Subcutaneous adipose tissue (tissue), 4 donors: Measurements from ENCODE around the gene ATP11B. TPM values are rescaled to one million over a fixed set of nuclear protein-coding genes. Genes with fewer than 3 reads are reported as not detected.

ENCODE experiments used
- CTCF ChIP-seq: fragments of 450-650 bp; IDR thresholded peaks from one replicate; pipeline ENCODE4 v1.5.1; 2016; ENCODE audit warnings: low read depth, mild to moderate bottlenecking, control low read depth, antibody characterized with exemption, moderate library complexity
- total RNA-seq, 4 donors: library from RNA; depleted of rRNA; stranded (reverse); fragments of >200 nt; gene quantifications; one replicate each; pipeline ENCODE4 v1.1.0, GENCODE V29; 2016

Gene ATP11B
- total RNA-seq, 4 donors from 2014 or later: 77.9 to 100 (median 89.3) TPM

DNA sequence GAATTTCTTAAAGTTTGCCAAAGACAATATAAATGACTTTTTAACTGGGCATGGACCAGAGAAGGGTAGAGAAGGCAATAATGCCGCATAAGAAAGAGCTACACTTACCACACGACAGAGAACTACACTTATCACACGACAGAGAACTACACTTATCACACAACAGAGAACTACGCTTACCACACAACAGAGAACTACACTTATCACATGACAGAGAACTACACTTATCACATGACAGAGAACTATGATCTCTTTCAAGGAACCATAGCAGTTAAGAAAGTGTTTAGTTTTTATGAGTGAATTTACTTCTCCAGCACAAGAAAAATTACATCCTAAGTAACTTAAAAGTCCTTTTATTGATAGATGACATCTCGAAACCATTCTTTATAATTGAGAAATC lies 155.0 kb downstream of the ATP11B start:
- TF ChIP-seq CTCF: no peak

- TF ChIP-seq CTCF: no peak
Measured at GRCh38 chr3:182949688-182950087, 156.4 kb downstream of the ATP11B start.

DNA sequence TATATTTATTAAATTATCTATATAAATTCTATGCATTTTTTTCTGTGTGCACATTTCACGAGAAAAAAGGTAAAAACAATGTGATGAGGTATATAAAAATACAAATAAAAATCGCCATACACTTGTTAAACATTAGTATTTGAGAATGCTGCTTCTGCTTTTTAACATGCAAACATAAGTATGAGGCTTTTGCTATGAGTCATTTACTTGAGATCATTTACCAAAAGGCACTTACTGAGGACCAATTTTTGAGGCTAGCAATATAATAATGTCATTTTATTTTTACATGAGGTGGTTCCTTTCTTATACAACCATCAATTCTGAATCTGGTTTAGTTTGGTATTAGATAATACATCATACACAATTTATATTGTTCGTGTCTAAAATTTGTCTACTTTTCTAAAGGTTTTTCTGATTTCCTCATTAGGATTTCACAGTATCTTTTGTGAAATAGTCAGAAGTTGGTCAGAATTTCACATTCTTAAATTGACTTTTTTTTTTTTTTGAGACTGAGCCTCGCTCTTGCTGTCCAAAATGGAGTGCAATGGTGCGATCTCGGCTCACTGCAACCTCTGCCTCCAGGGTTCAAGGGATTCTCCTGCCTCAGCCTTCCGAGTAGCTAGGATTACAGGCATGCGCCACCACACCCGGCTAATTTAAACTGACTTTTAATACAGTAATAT lies 161.4 kb downstream of the ATP11B start:
- TF ChIP-seq CTCF: no peak

- TF ChIP-seq CTCF: no peak
Measured at GRCh38 chr3:182957226-182957625, 163.9 kb downstream of the ATP11B start.

DNA sequence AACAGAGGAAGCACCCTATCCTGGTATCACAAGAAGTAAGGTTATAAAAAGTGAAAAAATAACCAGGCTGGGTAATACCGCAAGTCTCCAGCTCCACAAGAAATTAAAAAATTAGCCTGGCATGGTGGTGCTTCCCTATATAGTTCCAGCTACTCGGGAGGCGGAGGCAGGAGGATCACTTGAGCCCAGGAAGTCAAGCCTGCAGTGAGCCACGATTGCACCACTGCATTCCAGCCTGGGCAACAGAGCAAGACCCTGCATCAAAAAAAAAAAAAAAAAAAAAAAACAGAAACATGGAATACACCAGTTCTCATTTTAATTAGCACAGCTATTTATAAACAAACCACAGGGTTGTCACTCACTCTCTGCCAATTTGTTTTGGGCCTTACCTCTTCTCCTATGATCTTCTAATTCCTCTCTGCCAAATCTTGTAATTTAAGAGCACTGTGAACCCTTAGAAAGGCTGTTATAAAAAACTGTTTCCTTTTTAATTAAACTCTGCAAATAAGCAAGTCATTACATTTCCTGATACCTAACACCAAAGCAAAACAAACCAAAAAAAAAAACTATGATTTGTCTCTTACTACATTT lies 164.5 kb downstream of the ATP11B start:
- no peak for TF ChIP-seq CTCF

DNA sequence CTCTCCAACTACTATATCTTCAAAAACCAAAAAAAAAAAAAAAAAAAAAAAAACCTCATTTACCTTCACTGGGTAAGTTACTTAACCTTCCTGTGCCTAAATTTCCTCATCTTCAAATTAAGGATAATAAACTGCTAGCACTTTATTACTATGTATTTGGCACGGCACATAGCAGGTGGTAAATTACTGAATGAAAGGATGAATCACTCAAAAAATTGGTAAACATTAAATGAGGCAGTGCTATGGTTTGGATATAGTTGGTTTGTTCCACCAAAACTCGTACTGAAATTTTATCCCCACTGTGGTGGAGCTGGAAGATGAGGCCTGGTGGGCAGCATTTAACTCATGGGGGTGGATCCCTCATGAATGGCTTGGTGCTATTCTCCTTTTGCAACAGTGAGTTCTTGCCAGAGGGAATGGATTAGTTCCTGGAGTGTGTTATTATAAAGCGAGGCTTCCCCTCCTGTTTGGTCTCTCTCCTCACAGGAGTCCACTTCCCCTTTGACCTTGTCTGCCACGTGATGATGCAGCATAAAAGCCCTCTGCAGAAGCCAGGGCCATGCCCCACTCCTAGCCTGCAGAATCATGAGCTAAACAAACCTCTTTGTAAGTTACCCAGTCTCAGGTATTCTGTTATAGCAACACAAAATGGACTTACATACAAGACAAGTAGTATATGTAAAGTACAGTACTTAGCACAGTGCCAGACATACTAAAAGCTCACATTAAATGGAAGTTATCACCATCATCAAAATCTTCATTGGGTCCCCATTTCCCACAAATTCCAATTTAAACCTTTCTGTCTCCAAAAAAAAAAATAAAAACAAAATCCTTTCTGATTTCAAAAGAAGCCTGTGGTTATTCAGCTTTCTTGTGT lies 166.4 kb downstream of the ATP11B start:
- TF ChIP-seq CTCF: no peak

DNA sequence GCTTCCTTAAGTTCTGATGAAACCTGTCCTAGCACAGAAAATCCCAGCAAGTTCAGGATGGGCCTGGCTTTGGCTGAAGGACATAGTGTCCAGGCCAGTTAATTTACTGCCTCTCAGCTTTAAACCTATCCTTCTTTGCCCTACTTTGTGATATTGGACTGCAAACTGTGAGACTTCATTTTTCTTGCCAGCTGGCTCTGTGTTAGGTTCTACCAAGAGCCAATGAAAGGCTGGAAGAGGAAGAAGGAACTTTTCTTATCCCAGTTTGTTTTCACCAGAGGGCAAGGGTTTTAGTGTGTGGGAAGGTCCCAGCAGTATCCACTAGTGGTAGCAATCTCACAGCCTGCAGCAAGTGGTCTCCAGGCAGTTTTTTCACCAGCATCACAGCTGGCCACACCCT lies 168.9 kb downstream of the ATP11B start:
- TF ChIP-seq CTCF: no peak
